HEK293 (cell line): Measurements from ENCODE around the gene ADAMTS17.

ENCODE experiments used
- ELK4 ChIP-seq: IDR thresholded peaks from 2 replicates; pipeline ENCODE4 v1.6.1; 2011; ENCODE audit warnings: mild to moderate bottlenecking, low read depth, low read length, borderline replicate concordance
- KLF16 ChIP-seq: fragments of 450-650 bp; formaldehyde crosslinking; IDR thresholded peaks from 2 replicates; pipeline ENCODE4 v1.5.1; 2017; ENCODE audit warnings: missing biosample characterization, missing genetic modification characterization
- WT1 ChIP-seq: fragments of 450-650 bp; formaldehyde crosslinking; IDR thresholded peaks from 2 replicates; pipeline ENCODE4 v1.5.1; 2016; ENCODE audit warnings: missing biosample characterization, missing genetic modification characterization
- ZBTB7A ChIP-seq: fragments of 450-650 bp; formaldehyde crosslinking; IDR thresholded peaks from 2 replicates; pipeline ENCODE4 v1.5.1; 2016; ENCODE audit warnings: low read depth, missing biosample characterization, missing genetic modification characterization
- ZFP37 ChIP-seq: fragments of 450-650 bp; formaldehyde crosslinking; IDR thresholded peaks from 2 replicates; pipeline ENCODE4 v1.5.1; 2016; ENCODE audit warnings: missing biosample characterization, missing genetic modification characterization
- ZNF169 ChIP-seq: fragments of 450-650 bp; formaldehyde crosslinking; IDR thresholded peaks from 2 replicates; pipeline ENCODE4 v1.5.1; 2016; ENCODE audit warnings: missing biosample characterization, missing genetic modification characterization
- ZNF274 ChIP-seq, 2 experiments: fragments of 200-500 bp in 1 of 2; fragments of 450-650 bp in 1 of 2; sonication (Bioruptor generic) in 1 of 2; formaldehyde crosslinking in 1 of 2; IDR thresholded peaks; 2 replicates each; pipeline versions ENCODE4 v1.5.1 to v1.6.1; 2014 to 2016; ENCODE audit warnings: borderline replicate concordance in 1 of 2, inconsistent platforms in 1 of 2, low read length in 1 of 2, missing biosample characterization in 1 of 2, missing genetic modification characterization in 1 of 2
- ZNF311 ChIP-seq: fragments of 450-650 bp; formaldehyde crosslinking; IDR thresholded peaks from 2 replicates; pipeline ENCODE4 v1.5.1; 2017; ENCODE audit warnings: missing biosample characterization, missing genetic modification characterization, borderline replicate concordance
- ZNF792 ChIP-seq: fragments of 450-650 bp; formaldehyde crosslinking; IDR thresholded peaks from 2 replicates; pipeline ENCODE4 v1.5.1; 2016; ENCODE audit warnings: missing biosample characterization, missing genetic modification characterization
- TF ChIP-seq, protein P1 (sequence below): fragments of 450-650 bp; formaldehyde crosslinking; IDR thresholded peaks from 2 replicates; pipeline ENCODE4 v1.5.1; 2016; ENCODE audit warnings: missing biosample characterization, missing genetic modification characterization

DNA sequence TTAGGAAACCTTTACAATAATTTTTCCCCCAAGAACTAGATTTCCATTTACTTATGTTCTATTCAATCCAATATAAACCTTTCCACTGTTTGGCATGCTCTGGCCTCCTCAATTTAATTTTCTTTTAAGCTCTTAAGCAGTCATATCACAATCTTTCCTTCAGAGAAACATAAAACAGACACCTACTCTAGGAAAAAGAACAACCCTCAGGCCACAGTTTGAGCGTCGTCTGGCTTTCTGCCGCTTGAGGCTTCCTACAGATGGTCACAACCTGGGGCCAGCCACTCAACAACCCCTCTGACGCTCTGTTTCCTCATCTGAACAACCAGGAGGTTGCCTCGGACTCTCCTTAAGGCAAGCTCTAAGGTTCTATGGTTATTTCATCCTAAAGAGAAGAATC lies 143.3 kb downstream of the ADAMTS17 start:
- TF ChIP-seq, protein P1, sequence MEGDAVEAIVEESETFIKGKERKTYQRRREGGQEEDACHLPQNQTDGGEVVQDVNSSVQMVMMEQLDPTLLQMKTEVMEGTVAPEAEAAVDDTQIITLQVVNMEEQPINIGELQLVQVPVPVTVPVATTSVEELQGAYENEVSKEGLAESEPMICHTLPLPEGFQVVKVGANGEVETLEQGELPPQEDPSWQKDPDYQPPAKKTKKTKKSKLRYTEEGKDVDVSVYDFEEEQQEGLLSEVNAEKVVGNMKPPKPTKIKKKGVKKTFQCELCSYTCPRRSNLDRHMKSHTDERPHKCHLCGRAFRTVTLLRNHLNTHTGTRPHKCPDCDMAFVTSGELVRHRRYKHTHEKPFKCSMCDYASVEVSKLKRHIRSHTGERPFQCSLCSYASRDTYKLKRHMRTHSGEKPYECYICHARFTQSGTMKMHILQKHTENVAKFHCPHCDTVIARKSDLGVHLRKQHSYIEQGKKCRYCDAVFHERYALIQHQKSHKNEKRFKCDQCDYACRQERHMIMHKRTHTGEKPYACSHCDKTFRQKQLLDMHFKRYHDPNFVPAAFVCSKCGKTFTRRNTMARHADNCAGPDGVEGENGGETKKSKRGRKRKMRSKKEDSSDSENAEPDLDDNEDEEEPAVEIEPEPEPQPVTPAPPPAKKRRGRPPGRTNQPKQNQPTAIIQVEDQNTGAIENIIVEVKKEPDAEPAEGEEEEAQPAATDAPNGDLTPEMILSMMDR (tag by site-specific recombination), result no peak
- TF ChIP-seq ZNF274 (IDR thresholded peaks at IDR 0.05; ENCODE audit: low read length) (no peak), ZNF274 (tag by site-specific recombination; IDR thresholded peaks at IDR 0.05; ENCODE audit: borderline replicate concordance) (no peak), ZFP37 (tag by site-specific recombination) (no peak), ELK4 (no peak), ZNF792 (no peak), ZNF169 (tag by site-specific recombination) (no peak), KLF16 (tag by site-specific recombination) (no peak), WT1 (tag by site-specific recombination) (no peak), ZBTB7A (no peak), ZNF311 (no peak)
